ENCODE results near the gene LRRC8D.

The LRRC8D gene

DNA sequence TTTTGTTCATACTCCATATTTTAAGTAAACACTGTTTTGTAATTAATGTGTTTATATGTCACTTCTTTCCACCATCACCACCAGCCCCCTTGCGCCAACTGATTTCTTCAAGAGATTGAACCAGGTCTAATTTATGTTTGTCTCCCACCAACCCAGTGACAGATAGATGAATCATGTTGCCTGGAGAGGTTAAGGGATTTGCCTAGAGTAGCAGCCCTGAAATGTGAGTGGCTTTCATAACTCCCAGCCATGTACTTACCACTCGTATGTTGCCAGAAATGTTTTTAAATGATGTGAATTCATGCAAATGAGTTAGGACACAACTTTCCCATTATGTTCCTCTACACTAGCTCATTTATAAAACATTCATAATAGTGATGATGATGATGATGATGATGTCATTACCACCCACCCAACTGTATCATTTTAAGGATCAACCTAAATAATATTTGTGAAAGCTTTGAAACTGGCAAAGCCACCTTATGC is 86.9 kb downstream of the LRRC8D start:
- no peak overlapping the region for H3K27ac ChIP-seq
- TF ChIP-seq, protein P1, sequence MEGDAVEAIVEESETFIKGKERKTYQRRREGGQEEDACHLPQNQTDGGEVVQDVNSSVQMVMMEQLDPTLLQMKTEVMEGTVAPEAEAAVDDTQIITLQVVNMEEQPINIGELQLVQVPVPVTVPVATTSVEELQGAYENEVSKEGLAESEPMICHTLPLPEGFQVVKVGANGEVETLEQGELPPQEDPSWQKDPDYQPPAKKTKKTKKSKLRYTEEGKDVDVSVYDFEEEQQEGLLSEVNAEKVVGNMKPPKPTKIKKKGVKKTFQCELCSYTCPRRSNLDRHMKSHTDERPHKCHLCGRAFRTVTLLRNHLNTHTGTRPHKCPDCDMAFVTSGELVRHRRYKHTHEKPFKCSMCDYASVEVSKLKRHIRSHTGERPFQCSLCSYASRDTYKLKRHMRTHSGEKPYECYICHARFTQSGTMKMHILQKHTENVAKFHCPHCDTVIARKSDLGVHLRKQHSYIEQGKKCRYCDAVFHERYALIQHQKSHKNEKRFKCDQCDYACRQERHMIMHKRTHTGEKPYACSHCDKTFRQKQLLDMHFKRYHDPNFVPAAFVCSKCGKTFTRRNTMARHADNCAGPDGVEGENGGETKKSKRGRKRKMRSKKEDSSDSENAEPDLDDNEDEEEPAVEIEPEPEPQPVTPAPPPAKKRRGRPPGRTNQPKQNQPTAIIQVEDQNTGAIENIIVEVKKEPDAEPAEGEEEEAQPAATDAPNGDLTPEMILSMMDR (conservative IDR thresholded peaks at IDR 0.05) = no peak

DNA sequence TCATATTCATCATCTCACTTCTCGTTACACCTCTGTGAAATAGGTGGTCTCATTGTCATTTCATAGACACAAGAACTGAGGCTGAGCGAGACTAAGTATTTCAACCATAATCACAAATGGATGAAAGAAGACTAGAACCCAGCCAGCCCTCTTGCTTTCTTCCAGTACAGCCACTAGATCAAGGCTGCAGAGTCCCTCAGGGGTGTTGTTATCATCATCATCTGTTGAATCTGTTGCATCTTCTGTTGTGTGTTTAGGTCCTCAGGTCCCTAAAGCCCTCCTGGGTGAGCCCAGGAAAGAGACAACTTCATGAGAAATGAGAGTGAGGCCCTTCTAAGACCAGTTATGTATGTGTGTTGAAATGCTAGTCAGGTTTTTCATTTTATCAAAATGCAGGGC is 87.4 kb downstream of the LRRC8D start:
- H3K27ac ChIP-seq = no peak overlapping the region

DNA sequence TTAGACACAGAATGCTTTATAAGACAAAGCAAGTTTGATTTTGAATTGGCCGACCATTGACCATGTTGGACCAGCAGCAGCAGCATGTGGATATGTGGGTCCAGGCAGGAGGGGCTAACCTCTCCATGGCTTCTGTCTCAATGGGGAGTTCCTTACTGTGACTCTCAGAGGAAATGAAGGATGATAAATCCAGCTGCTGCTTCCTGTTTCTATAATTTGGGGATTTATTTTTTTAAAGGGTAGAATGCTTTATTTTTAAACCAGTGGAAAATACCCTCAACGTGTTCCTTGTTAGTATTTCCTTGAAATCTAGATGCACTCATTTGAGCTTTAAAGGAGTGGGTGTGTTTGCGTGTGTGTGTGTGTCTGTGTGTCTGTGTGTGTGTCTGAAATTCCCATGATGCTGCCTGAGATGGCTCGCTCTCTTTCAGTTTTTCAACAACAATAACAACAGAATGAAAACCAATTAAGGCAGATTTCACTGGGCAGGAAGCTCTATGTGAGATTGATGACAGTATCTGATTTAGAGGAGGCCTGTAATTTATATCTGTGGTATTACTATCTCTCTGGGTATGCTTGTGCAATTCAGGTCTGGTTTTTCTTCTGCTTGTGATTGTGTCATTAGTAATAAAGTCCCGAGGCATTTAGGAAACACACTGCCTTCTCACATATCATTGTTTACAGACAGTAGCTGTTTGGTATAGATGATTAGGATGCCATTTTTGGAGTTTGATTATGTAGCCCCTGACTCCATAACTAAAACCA is 88.0 kb downstream of the LRRC8D start:
- no peak overlapping the region for H3K27ac ChIP-seq
- TF ChIP-seq, protein P1 (conservative IDR thresholded peaks at IDR 0.05) = no peak

More for the DNA sequence above, 87.4 kb downstream of the LRRC8D start:
- TF ChIP-seq, protein P1 (conservative IDR thresholded peaks at IDR 0.05) = no peak

DNA sequence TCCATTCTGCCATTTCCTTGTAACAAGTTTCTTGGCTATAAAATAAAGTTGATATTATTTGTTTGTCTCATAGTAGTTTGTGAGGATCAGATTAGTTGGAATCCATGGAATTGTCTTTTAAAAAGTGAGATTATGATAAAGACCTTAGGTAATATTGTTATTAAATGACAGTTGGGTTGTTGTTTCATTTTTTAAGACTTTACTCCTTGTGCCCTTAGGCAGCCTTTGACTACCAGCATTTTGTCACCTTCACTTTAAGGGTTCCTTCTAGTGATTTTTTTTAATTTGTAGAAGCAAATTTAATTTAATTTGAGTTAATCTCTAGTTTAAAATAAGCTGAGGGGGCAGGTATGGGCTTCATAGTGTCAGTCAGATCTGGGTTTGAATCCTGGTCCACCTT is 89.4 kb downstream of the LRRC8D start:
- TF ChIP-seq, protein P1 (conservative IDR thresholded peaks at IDR 0.05) = no peak
- H3K27ac ChIP-seq = no peak overlapping the region

DNA sequence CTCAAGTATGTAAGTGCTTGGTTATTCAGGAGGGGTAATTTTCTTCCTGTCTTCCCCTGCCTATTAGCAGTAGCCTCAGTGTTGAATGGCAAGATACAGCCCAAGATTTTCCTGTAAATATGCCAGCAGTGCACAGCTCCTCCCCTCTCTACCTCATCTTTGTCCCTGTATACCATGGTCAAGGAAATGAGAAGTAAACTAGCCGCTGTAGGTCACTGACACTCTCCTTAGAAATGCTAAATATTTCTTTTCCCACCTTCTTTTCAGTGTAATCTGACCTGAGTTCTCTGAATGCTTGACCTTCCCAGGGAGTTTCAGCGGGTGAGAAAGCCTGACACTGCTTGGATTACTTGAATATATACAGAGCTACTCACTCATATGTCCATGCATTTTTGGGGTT is 89.9 kb downstream of the LRRC8D start:
- H3K27ac ChIP-seq = no peak overlapping the region
- TF ChIP-seq, protein P1 (conservative IDR thresholded peaks at IDR 0.05) = no peak

DNA sequence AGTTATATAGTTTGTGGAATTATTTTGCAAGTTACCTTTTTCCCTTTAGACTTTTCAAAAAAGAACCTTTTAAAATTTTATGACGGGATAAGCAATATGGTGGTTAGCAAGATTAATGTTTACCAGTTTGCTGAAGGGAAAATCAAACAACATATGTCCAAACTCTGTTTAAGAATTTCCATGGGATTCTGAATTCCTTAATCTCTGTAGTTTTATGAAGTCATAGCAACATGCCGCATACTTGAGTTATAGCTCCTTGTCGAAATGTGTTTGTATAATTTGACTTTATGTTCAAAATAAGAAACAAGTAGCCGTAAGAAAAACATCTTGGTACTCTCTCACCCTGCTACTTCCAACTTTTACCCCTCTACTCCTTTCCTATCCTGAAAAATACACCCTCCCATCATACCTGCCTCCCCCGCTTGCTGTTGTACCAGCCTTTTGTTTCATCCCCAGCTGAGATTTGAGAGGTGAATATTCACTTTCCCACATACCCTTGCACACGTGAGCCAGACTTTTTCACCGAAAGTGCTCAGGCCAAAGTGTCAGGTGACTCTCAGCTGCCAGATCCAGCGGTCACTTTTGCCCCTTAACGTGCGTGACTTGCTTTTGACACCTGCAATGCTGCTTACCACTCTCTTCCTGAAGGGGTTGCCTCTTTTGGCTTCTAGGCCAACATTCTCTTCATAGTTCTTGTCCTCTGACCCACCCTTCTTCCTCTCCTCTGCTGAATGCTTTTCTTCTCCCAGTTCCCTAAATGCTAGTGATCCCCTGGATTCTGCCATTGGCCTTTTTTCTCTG is 90.6 kb downstream of the LRRC8D start:
- TF ChIP-seq, protein P1 (conservative IDR thresholded peaks at IDR 0.05) = no peak
- no peak overlapping the region for H3K27ac ChIP-seq

DNA sequence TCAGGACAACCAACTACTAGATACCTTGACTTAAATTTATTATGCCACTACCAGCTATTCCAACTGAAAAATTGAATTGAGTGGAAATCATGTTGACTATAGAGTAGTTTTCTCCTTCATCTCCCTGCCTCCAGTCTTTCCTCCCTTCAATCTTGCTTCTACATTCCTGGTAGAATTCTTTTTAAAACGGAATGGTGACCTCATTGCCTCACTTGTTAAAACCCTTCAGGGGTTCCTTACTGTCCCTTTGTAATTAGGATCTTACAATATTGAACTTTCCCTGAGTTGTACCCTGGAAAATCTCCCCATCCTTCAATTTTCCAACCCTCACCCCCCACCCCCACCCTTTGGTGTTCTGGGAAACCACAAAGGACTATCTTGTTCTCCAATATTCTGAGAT is 91.2 kb downstream of the LRRC8D start:
- TF ChIP-seq, protein P1 (conservative IDR thresholded peaks at IDR 0.05) = no peak
- no peak overlapping the region for H3K27ac ChIP-seq
